ENCODE measurements around the gene TENT4B. TPM values are rescaled to one million over a fixed set of nuclear protein-coding genes. Genes with fewer than 3 reads are reported as not detected.

The TENT4B gene
- total and polyA plus RNA-seq, 2 experiments from 2014 or later: 6.2 to 15.0 TPM

DNA sequence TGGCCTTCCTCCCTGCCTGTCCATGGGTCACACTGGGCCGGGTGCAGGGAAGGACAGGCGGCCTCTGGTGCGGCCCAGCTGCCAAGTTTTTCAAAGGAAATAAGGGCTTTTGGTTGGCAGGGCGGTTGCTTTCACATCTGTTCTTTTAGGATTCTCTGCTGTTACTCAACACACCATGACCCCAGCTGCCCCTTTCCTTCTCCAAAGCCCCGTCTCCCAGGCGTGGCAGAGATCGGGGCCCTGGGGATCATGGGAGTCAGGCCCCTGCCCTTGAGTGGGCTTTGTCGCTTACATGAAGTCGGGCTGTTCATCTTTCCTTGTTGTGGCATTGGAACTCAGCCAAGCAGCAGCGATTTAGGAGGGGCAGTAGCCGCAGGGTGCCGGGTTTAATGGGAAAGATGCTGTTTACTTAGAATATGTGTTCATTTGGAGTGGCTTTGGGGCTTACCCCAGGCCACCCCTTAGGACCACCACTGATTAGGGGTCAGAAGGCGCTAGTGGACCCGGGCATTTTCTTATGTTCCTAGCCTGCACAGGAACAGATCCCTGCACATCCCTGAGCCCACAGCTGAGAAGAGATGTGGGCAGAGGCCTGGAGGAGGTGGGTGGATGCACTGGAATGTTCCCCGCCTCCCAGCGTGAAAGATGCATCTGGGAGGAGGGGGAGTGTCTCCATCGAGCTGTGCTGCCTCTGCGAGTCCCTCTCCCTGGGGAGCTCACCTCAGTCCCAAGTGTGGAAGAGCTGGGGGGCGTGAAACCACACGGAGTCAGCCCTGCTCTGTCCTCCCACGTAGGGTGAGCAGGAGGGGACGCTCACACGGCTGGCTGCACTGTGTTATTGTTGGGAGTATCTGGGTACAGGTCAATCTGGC is 106.5 kb downstream of the TENT4B start:
- peak in 1 of 2 donors; percentile 66 for DNase-seq (ENCODE audit: low read depth in 1 of 2, low spot score in 1 of 2)
- no peak overlapping the region for H3K27ac ChIP-seq
- H3K4me1 ChIP-seq (ENCODE audit: low read depth): no peaks in the 10 kb centered on the region
- no peaks in the 10 kb centered on the region for H3K9me3 ChIP-seq (ENCODE audit: low read depth)
- TF ChIP-seq, protein P1, sequence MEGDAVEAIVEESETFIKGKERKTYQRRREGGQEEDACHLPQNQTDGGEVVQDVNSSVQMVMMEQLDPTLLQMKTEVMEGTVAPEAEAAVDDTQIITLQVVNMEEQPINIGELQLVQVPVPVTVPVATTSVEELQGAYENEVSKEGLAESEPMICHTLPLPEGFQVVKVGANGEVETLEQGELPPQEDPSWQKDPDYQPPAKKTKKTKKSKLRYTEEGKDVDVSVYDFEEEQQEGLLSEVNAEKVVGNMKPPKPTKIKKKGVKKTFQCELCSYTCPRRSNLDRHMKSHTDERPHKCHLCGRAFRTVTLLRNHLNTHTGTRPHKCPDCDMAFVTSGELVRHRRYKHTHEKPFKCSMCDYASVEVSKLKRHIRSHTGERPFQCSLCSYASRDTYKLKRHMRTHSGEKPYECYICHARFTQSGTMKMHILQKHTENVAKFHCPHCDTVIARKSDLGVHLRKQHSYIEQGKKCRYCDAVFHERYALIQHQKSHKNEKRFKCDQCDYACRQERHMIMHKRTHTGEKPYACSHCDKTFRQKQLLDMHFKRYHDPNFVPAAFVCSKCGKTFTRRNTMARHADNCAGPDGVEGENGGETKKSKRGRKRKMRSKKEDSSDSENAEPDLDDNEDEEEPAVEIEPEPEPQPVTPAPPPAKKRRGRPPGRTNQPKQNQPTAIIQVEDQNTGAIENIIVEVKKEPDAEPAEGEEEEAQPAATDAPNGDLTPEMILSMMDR (IDR thresholded peaks at IDR 0.05; ENCODE audit: low read depth, low read length): no peak
- H3K4me3 ChIP-seq: no peak overlapping the region
- no peaks in the 10 kb centered on the region for H3K27me3 ChIP-seq
- no peaks in the 10 kb centered on the region for H3K36me3 ChIP-seq

DNA sequence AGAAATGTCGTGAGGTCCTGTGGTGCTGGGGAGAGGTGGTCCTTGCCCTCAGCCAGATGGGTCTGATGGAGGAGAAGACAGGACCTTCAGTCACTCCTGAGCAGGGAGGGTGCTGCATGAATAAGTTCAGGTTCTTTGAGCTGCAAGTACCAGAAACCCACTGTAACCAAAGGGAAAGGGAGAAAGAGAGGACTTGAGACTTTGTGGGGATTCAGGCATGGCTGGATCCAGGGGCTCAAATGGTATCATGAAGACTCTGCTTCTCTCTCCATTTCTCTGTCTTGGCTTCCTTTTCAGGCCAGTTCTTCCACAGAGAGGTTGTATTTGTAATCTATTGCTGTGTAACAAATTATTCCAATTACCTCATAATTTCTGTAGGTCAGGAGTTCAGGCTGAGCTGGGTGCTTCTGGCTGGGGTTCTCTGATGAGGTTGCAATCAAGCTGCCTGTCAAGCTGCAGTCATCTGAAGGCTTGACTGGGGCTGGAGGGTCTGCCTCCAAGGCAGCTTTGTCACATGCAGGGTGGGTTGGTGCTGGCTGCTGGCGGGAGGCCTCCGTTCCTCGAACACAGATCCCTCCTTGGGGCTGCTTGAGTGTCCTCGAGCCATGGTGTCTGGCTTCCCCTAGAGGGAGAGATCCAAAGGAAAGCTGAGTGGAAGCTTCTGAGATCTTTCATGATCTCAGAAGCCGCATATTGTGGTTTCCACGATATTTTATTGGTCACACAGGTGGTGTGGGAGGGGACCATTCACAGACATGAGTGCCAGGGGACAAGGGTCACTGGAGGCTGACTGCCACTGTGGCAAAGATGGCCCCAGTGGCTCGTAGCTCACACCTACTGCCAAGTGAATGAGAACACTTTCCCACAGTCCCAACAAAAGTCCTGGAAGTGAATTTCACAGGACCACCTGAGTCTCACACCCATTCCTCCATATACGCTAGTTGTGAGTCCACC is 107.4 kb downstream of the TENT4B start:
- H3K4me1 ChIP-seq (ENCODE audit: low read depth): no peaks in the 10 kb centered on the region
- H3K4me3 ChIP-seq: no peak overlapping the region
- no peak for DNase-seq (ENCODE audit: low read depth in 1 of 2, low spot score in 1 of 2)
- no peak overlapping the region for H3K27ac ChIP-seq
- no peaks in the 10 kb centered on the region for H3K27me3 ChIP-seq
- H3K36me3 ChIP-seq: no peaks in the 10 kb centered on the region
- TF ChIP-seq, protein P1 (IDR thresholded peaks at IDR 0.05; ENCODE audit: low read depth, low read length): no peak
- no peaks in the 10 kb centered on the region for H3K9me3 ChIP-seq (ENCODE audit: low read depth)

DNA sequence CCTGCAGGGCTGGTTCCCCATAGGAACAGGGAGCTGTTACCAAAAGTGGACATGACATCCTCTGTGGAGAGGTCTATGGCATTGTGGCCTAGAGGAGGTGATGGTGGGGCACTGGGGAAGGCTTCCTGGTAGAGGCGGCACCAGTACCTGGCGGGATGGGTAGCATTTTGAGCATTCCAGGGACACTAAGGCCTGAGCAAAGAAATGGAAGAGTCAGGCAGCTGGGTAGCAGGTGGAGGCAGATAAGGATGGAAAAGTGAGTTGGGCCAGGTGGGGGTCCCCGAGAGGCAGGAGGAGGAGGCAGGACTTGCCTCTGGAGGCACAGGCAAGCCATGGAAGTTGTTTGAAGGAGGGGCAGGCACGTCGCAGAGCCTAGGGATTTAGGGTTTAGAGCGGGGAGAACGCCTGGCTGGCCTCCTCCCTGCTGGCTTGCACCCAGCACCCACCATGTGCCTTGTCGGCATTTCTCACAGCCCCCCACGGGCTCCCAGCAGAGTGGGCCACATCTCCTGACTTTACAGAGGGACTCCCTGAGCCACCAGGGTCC is 108.1 kb downstream of the TENT4B start:
- peaks cover 4% of the 10 kb centered on the region for H3K4me1 ChIP-seq (ENCODE audit: low read depth)
- H3K36me3 ChIP-seq: no peaks in the 10 kb centered on the region
- TF ChIP-seq, protein P1 (IDR thresholded peaks at IDR 0.05; ENCODE audit: low read depth, low read length): no peak
- no peaks in the 10 kb centered on the region for H3K9me3 ChIP-seq (ENCODE audit: low read depth)
- no peak overlapping the region for H3K27ac ChIP-seq
- H3K4me3 ChIP-seq: no peak overlapping the region
- DNase-seq (ENCODE audit: low read depth in 1 of 2, low spot score in 1 of 2): no peak
- H3K27me3 ChIP-seq: no peaks in the 10 kb centered on the region

DNA sequence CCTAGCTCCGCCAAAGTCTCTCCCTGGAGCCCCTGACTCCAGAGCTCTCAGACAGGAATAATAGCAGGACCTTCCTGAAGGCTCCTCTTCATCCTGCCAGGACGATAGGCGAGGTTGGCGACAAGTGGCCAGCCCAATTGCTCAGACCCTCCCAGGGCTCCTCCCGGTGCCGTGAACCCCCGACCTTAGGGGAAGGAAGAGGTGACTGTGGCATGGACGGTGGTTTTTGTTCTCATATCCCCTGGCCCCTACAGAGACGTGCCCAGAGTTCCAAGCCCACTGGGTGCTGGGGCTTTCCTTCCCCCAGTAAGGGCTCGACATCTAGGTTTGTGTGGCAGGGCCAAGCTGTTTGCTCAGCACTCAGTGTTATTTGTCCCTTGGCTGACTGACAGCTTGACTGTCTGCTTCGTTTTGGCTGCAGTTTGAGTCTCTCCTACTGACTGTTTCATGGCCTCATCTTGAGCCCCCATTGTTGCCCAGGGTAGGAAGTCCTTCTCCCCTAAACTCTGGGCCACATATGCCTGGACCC is 108.7 kb downstream of the TENT4B start:
- no peak for DNase-seq (ENCODE audit: low read depth in 1 of 2, low spot score in 1 of 2)
- peaks cover 4% of the 10 kb centered on the region for H3K4me1 ChIP-seq (ENCODE audit: low read depth)
- H3K27ac ChIP-seq: no peak overlapping the region
- no peaks in the 10 kb centered on the region for H3K27me3 ChIP-seq
- H3K36me3 ChIP-seq: no peaks in the 10 kb centered on the region
- H3K4me3 ChIP-seq: no peak overlapping the region
- no peaks in the 10 kb centered on the region for H3K9me3 ChIP-seq (ENCODE audit: low read depth)
- TF ChIP-seq, protein P1 (IDR thresholded peaks at IDR 0.05; ENCODE audit: low read depth, low read length): no peak
